Stimulated activated CD8-positive, alpha-beta memory T cell treated with anti-CD3 and anti-CD28 coated beads, Interleukin-15, amount 100 ng/mL, for 24 hours (primary cell): ENCODE results near the gene TFDP1.
"Not testable (repeated sequence)": the region's sequence is repeated elsewhere in the genome, so short reads cannot be mapped to it uniquely, and the experiment has no call there.

Experiments used
- DNase-seq: peaks from one replicate; pipeline ENCODE4 v3.0.0-alpha.2; 2020; ENCODE audit warnings: low read depth

TFDP1 gene

GRCh38 chr13:113618455-113618854 is 33.9 kb downstream of the TFDP1 start:
- no peak for DNase-seq

- no peak for DNase-seq
Observed at GRCh38 chr13:113620036-113620796, 35.7 kb downstream of the TFDP1 start.

- no peak for DNase-seq
Observed at GRCh38 chr13:113621046-113621445, 36.5 kb downstream of the TFDP1 start.

- DNase-seq: not testable (repeated sequence)
Observed at GRCh38 chr13:113621498-113621897, 36.9 kb downstream of the TFDP1 start.

GRCh38 chr13:113621986-113622550 is 37.5 kb downstream of the TFDP1 start:
- not testable (repeated sequence) for DNase-seq

- DNase-seq: no peak
Observed at GRCh38 chr13:113622791-113623490, 38.4 kb downstream of the TFDP1 start.

- DNase-seq: no peak
Observed at GRCh38 chr13:113623491-113624234, 39.1 kb downstream of the TFDP1 start.

- no peak for DNase-seq
Observed at GRCh38 chr13:113624235-113624587, 39.7 kb downstream of the TFDP1 start.

GRCh38 chr13:113624640-113625304 is 40.2 kb downstream of the TFDP1 start:
- not testable (repeated sequence) for DNase-seq

- no peak for DNase-seq
Observed at GRCh38 chr13:113625965-113626721, 41.6 kb downstream of the TFDP1 start.

GRCh38 chr13:113627136-113627535 is 42.6 kb downstream of the TFDP1 start:
- no peak for DNase-seq

- no peak for DNase-seq
Observed at GRCh38 chr13:113628291-113629270, 44.0 kb downstream of the TFDP1 start.

GRCh38 chr13:113629866-113630265 is 45.3 kb downstream of the TFDP1 start:
- DNase-seq: no peak

GRCh38 chr13:113630296-113630695 is 45.7 kb downstream of the TFDP1 start:
- DNase-seq: no peak

- DNase-seq: no peak
Observed at GRCh38 chr13:113630804-113631203, 46.3 kb downstream of the TFDP1 start.

- DNase-seq: no peak
Observed at GRCh38 chr13:113631341-113632095, 47.0 kb downstream of the TFDP1 start.

GRCh38 chr13:113632706-113633484 is 48.3 kb downstream of the TFDP1 start:
- DNase-seq: no peak

- no peak for DNase-seq
Observed at GRCh38 chr13:113633485-113633873, 48.9 kb downstream of the TFDP1 start.
